ENCODE results near the gene COL1A2.

COL1A2 gene

DNA sequence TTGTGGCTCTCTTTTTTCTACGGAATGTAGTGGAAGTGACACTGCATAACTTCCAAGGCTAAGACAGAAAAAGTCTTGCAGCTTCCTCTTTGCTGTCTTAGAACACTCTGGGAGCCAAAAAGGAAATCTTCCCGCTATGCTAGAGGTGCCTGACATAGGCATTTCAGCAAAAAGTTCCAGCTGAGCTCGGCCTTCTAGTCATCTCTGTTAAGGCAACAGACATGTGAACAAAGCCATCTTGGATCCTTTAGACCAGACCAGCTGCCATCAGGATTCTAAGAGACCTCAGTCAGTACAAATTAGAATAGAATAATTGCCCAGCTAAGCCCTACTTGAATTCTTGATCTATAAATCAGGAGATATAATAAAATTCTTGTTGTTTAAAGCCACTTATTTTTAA lies 16.3 kb upstream of the COL1A2 start:
- Histone ChIP-seq H3K27ac (ENCODE audit: low read depth, low read length) (no peak overlapping the region), H3K36me3 (ENCODE audit: control insufficient read depth in 1 of 2, insufficient read depth in 2 of 2, low read length in 2 of 2) (no peaks in the 10 kb centered on the region), H3K4me1 (ENCODE audit: control insufficient read depth in 1 of 2, insufficient read depth in 2 of 2, low read length in 2 of 2) (no peaks in the 10 kb centered on the region), H3K27me3 (ENCODE audit: control insufficient read depth in 1 of 2, insufficient read depth in 2 of 2, low read length in 2 of 2) (no peaks in the 10 kb centered on the region), H3K9ac (ENCODE audit: low read depth in 1 of 2, low read length in 2 of 2) (no peak overlapping the region), H3K4me3 (ENCODE audit: low read depth in 1 of 2, low read length in 2 of 2) (no peak overlapping the region), H3K9me3 (ENCODE audit: control insufficient read depth in 1 of 2, low read length in 2 of 2) (no peaks in the 10 kb centered on the region)

DNA sequence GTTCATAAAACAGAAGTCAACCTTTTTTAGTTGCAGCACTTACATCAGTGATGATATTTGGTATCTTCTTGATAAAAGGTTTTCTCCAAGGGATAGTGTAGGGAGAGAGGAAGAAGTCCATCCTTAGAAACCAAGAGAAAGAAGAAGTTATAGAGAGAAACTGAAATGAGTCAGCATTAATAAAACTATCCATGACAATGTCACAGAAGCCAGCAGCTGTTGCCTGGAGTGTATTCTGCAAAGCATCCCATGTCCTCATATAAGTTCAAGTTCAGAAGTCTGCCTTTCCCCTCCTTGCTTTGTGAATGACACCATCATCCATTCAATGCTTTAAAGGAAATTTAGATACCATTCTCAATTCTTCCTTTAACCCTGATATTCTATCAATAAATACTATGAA lies 14.4 kb upstream of the COL1A2 start:
- Histone ChIP-seq H3K4me1 (ENCODE audit: control insufficient read depth in 1 of 2, insufficient read depth in 2 of 2, low read length in 2 of 2) (no peaks in the 10 kb centered on the region), H3K27me3 (ENCODE audit: control insufficient read depth in 1 of 2, insufficient read depth in 2 of 2, low read length in 2 of 2) (no peaks in the 10 kb centered on the region), H3K27ac (ENCODE audit: low read depth, low read length) (no peak overlapping the region), H3K4me3 (ENCODE audit: low read depth in 1 of 2, low read length in 2 of 2) (no peak overlapping the region), H3K9me3 (ENCODE audit: control insufficient read depth in 1 of 2, low read length in 2 of 2) (no peaks in the 10 kb centered on the region), H3K9ac (ENCODE audit: low read depth in 1 of 2, low read length in 2 of 2) (no peak overlapping the region), H3K36me3 (ENCODE audit: control insufficient read depth in 1 of 2, insufficient read depth in 2 of 2, low read length in 2 of 2) (no peaks in the 10 kb centered on the region)

DNA sequence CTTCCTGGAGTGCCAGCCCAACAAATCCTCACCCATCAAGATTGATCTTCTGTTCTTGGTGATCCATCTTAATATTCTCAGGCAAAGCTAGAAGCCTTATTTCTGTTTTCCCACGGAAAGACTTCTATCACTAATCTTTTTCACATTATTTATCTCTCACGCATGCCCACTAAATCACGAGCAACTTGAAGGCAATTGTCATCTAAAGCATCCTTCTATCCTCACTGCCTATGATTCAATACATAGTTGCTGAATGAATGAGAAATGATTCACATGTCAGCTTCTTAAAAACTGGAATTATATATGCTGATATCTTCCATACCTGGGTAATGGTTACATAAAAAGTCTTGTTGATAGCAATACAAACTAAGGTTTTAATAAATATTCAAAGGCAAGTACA lies 12.6 kb upstream of the COL1A2 start:
- Histone ChIP-seq H3K27me3 (ENCODE audit: control insufficient read depth in 1 of 2, insufficient read depth in 2 of 2, low read length in 2 of 2) (no peaks in the 10 kb centered on the region), H3K9ac (ENCODE audit: low read depth in 1 of 2, low read length in 2 of 2) (no peak overlapping the region), H3K4me1 (ENCODE audit: control insufficient read depth in 1 of 2, insufficient read depth in 2 of 2, low read length in 2 of 2) (no peaks in the 10 kb centered on the region), H3K36me3 (ENCODE audit: control insufficient read depth in 1 of 2, insufficient read depth in 2 of 2, low read length in 2 of 2) (no peaks in the 10 kb centered on the region), H3K4me3 (ENCODE audit: low read depth in 1 of 2, low read length in 2 of 2) (no peak overlapping the region), H3K9me3 (ENCODE audit: control insufficient read depth in 1 of 2, low read length in 2 of 2) (no peaks in the 10 kb centered on the region), H3K27ac (ENCODE audit: low read depth, low read length) (no peak overlapping the region)

DNA sequence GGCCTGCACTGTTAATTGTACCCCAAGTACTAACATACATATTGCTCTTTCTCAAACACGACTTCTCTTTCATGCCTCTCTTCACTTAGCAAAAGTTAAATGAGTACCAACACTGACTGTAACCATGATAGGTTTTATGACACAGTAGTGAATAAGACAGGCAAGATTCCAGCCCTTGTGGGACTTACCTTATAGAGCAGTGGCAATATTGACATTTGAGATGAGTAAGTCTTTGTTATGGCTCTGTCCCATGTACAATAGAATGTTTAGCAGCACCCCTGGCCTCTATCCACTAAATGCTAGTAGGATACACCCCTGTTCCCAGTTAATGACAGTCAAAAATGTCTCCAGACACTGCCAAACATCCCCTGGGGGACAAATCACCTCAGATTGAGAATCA lies 11.9 kb upstream of the COL1A2 start:
- Histone ChIP-seq H3K9me3 (ENCODE audit: control insufficient read depth in 1 of 2, low read length in 2 of 2) (no peaks in the 10 kb centered on the region), H3K36me3 (ENCODE audit: control insufficient read depth in 1 of 2, insufficient read depth in 2 of 2, low read length in 2 of 2) (no peaks in the 10 kb centered on the region), H3K9ac (ENCODE audit: low read depth in 1 of 2, low read length in 2 of 2) (no peak overlapping the region), H3K27ac (ENCODE audit: low read depth, low read length) (no peak overlapping the region), H3K4me1 (ENCODE audit: control insufficient read depth in 1 of 2, insufficient read depth in 2 of 2, low read length in 2 of 2) (no peaks in the 10 kb centered on the region), H3K4me3 (ENCODE audit: low read depth in 1 of 2, low read length in 2 of 2) (no peak overlapping the region), H3K27me3 (ENCODE audit: control insufficient read depth in 1 of 2, insufficient read depth in 2 of 2, low read length in 2 of 2) (no peaks in the 10 kb centered on the region)

DNA sequence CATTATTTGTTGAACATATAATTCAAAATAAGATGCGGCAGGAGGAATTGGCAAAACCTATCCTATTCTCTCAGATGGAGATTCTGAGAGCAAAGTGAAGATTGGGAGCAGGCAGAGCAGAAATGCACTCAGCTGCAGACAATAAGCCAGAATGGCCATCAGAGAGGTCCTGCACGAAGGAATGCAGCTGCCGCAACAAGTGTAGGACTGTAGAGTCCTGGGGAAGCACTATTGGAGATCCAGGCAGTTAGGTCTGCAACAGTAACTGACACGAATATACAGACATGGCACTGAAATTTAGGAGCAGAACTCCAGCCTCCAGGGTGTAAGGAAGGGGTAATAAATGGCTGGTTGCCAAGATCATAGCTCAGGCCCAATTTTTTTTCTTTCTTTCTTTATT lies 10.4 kb upstream of the COL1A2 start:
- Histone ChIP-seq H3K9ac (ENCODE audit: low read depth in 1 of 2, low read length in 2 of 2) (no peak overlapping the region), H3K4me1 (ENCODE audit: control insufficient read depth in 1 of 2, insufficient read depth in 2 of 2, low read length in 2 of 2) (no peaks in the 10 kb centered on the region), H3K9me3 (ENCODE audit: control insufficient read depth in 1 of 2, low read length in 2 of 2) (no peaks in the 10 kb centered on the region), H3K4me3 (ENCODE audit: low read depth in 1 of 2, low read length in 2 of 2) (no peak overlapping the region), H3K27ac (ENCODE audit: low read depth, low read length) (no peak overlapping the region), H3K36me3 (ENCODE audit: control insufficient read depth in 1 of 2, insufficient read depth in 2 of 2, low read length in 2 of 2) (no peaks in the 10 kb centered on the region), H3K27me3 (ENCODE audit: control insufficient read depth in 1 of 2, insufficient read depth in 2 of 2, low read length in 2 of 2) (no peaks in the 10 kb centered on the region)

DNA sequence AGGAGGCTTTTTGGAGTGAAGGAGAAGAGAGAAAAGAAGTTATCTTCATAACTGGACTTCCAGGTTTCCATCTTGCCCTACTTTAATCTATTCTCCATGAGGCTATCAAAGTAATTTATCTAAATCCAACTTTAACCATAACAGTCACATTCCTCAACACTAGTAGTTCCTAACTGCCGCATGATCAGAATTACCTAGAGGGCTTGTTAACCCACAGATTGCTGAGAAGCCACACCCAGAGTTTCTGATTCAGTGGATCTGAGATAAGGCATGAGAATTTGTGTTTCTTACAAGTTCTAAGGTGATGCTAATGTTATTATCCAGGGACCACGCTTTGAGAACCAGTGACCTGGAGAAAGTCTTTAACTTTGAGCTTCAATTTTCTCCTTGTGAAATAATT lies 8.3 kb upstream of the COL1A2 start:
- Histone ChIP-seq H3K9me3 (ENCODE audit: control insufficient read depth in 1 of 2, low read length in 2 of 2) (no peaks in the 10 kb centered on the region), H3K9ac (ENCODE audit: low read depth in 1 of 2, low read length in 2 of 2) (no peak overlapping the region), H3K36me3 (ENCODE audit: control insufficient read depth in 1 of 2, insufficient read depth in 2 of 2, low read length in 2 of 2) (no peaks in the 10 kb centered on the region), H3K27me3 (ENCODE audit: control insufficient read depth in 1 of 2, insufficient read depth in 2 of 2, low read length in 2 of 2) (no peaks in the 10 kb centered on the region), H3K4me3 (ENCODE audit: low read depth in 1 of 2, low read length in 2 of 2) (no peak overlapping the region), H3K4me1 (ENCODE audit: control insufficient read depth in 1 of 2, insufficient read depth in 2 of 2, low read length in 2 of 2) (no peaks in the 10 kb centered on the region), H3K27ac (ENCODE audit: low read depth, low read length) (no peak overlapping the region)

DNA sequence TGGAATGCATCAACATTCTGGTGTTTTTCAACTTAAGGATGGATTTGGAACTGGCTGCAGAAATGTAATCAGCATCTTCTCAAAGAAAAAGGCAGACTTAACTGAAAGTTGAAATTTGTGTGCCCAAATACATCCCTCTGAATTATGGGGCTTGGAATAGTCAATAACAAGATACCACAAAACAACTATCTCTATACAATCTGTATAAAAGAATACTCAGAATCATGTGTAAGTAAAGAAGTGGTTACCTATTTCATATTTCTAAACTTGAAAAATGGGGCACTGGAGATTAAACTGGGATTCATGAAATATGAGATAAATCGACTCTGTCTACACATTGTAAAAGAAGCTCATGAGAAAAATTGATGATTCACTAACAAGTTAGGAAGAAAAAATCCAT lies 6.2 kb upstream of the COL1A2 start:
- H3K9ac ChIP-seq (ENCODE audit: low read depth in 1 of 2, low read length in 2 of 2) = no peak overlapping the region
- H3K4me3 ChIP-seq (ENCODE audit: low read depth in 1 of 2, low read length in 2 of 2) = no peak overlapping the region
- peaks cover 0 to 7% of the 10 kb centered on the region in 2 donors for H3K4me1 ChIP-seq (ENCODE audit: control insufficient read depth in 1 of 2, insufficient read depth in 2 of 2, low read length in 2 of 2)
- H3K27ac ChIP-seq (ENCODE audit: low read depth, low read length) = no peak overlapping the region
- H3K27me3 ChIP-seq (ENCODE audit: control insufficient read depth in 1 of 2, insufficient read depth in 2 of 2, low read length in 2 of 2) = no peaks in the 10 kb centered on the region
- H3K9me3 ChIP-seq (ENCODE audit: control insufficient read depth in 1 of 2, low read length in 2 of 2) = no peaks in the 10 kb centered on the region
- H3K36me3 ChIP-seq (ENCODE audit: control insufficient read depth in 1 of 2, insufficient read depth in 2 of 2, low read length in 2 of 2) = no peaks in the 10 kb centered on the region

DNA sequence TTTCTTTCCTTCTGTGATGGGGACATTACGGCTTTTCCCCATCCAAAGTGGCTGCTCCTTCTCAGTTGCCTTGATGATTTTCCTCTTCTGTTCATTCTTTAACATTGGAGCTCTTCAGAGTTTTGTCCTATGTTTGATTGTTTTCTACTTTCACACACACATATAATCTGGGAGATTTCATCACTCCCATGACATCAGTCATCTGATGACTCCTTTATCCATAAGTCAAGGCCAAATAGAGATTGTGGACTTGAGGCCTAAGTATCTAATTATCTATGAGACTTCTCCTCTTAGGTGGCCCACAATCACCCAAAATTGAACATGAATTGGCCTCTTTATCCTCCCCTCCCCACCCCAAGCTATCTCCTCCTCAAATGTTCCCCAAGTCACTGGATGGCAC lies 5.3 kb upstream of the COL1A2 start:
- no peak overlapping the region for H3K9ac ChIP-seq (ENCODE audit: low read depth in 1 of 2, low read length in 2 of 2)

DNA sequence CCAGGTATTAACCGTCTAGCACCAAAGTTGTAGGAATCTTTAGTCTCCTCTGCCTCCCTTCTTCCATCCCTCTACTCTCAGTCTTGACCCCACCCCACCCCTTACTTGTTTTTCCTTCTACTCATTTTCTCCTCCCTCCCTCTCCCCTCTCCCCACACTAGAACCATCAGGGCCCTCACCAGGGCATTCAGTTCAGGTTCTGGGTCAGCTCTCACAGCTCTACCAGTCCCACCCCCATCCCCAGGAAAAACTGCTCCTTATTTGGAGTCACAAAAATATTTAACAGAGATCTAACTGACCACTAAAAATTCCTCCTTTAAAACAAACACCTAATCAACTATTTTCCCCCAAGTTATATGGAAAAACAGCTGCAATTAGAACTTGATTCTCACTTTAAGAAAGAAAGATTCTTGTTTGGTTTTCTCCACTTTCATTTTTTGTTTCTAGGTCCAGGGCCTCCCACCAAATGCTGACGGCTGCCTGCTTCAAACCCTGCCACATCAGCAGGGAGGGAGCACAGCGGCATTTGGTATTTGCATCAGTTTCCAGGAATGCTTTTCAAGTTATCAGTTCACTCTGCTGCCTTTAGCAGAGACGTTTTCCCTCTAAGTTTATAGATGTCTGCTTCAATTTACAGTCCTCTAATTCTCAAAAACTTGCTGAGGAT lies 2.8 kb upstream of the COL1A2 start:
- peaks cover 0 to 7% of the 10 kb centered on the region in 2 donors for H3K4me1 ChIP-seq (ENCODE audit: control insufficient read depth in 1 of 2, insufficient read depth in 2 of 2, low read length in 2 of 2)
- peaks cover 0 to 4% of the 10 kb centered on the region in 2 donors for H3K27me3 ChIP-seq (ENCODE audit: control insufficient read depth in 1 of 2, insufficient read depth in 2 of 2, low read length in 2 of 2)
- H3K36me3 ChIP-seq (ENCODE audit: control insufficient read depth in 1 of 2, insufficient read depth in 2 of 2, low read length in 2 of 2) = no peaks in the 10 kb centered on the region
- H3K9me3 ChIP-seq (ENCODE audit: control insufficient read depth in 1 of 2, low read length in 2 of 2) = no peaks in the 10 kb centered on the region
- H3K9ac ChIP-seq (ENCODE audit: low read depth in 1 of 2, low read length in 2 of 2) = no peak overlapping the region
- H3K4me3 ChIP-seq (ENCODE audit: low read depth in 1 of 2, low read length in 2 of 2) = peak overlapping the region in 1 of 2 donors; percentile 24
- peak overlapping the region; percentile 43 for H3K27ac ChIP-seq (ENCODE audit: low read depth, low read length)

More for the DNA sequence above, 5.3 kb upstream of the COL1A2 start:
- Histone ChIP-seq H3K4me1 (ENCODE audit: control insufficient read depth in 1 of 2, insufficient read depth in 2 of 2, low read length in 2 of 2) (peaks cover 0 to 7% of the 10 kb centered on the region in 2 donors), H3K4me3 (ENCODE audit: low read depth in 1 of 2, low read length in 2 of 2) (no peak overlapping the region), H3K27me3 (ENCODE audit: control insufficient read depth in 1 of 2, insufficient read depth in 2 of 2, low read length in 2 of 2) (no peaks in the 10 kb centered on the region), H3K36me3 (ENCODE audit: control insufficient read depth in 1 of 2, insufficient read depth in 2 of 2, low read length in 2 of 2) (no peaks in the 10 kb centered on the region), H3K9me3 (ENCODE audit: control insufficient read depth in 1 of 2, low read length in 2 of 2) (no peaks in the 10 kb centered on the region), H3K27ac (ENCODE audit: low read depth, low read length) (no peak overlapping the region)

DNA sequence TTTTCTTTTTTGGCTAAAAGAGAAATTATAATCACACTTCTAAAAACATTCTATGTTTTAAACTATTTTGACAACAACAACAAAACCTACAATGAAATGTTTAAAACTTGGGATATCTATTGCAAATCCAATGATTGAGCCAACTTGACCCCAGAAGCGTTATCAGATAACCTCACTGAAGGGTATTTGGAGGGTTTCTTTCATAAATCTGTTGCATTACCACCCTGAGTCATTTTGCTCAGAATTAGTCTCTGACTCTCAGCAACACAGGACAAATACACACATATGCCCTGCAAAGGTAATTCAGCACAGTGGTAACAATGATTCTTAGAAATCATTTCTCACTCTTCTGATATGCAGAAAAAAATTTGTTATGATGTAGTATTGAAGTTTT lies 2.3 kb upstream of the COL1A2 start:
- peak overlapping the region in 1 of 2 donors; percentile 24 for H3K4me3 ChIP-seq (ENCODE audit: low read depth in 1 of 2, low read length in 2 of 2)
- no peaks in the 10 kb centered on the region for H3K9me3 ChIP-seq (ENCODE audit: control insufficient read depth in 1 of 2, low read length in 2 of 2)
- no peak overlapping the region for H3K9ac ChIP-seq (ENCODE audit: low read depth in 1 of 2, low read length in 2 of 2)
- H3K36me3 ChIP-seq (ENCODE audit: control insufficient read depth in 1 of 2, insufficient read depth in 2 of 2, low read length in 2 of 2) = no peaks in the 10 kb centered on the region
- peaks cover 0 to 7% of the 10 kb centered on the region in 2 donors for H3K4me1 ChIP-seq (ENCODE audit: control insufficient read depth in 1 of 2, insufficient read depth in 2 of 2, low read length in 2 of 2)
- H3K27ac ChIP-seq (ENCODE audit: low read depth, low read length) = peak overlapping the region; percentile 43
- peaks cover 0 to 4% of the 10 kb centered on the region in 2 donors for H3K27me3 ChIP-seq (ENCODE audit: control insufficient read depth in 1 of 2, insufficient read depth in 2 of 2, low read length in 2 of 2)

Data from duodenal mucosa (tissue), 2 donors.